ENCODE data around the gene CCDC107. TPM values are rescaled to one million over a fixed set of nuclear protein-coding genes. Genes with fewer than 3 reads are reported as not detected.

CCDC107 gene
- total RNA-seq, 1 donor from 2014 or later: 32.5 TPM

- no peak overlapping the region for H3K27ac Mint-ChIP-seq (ENCODE audit: unreplicated experiment)
- no peaks in the 10 kb centered on the region for H3K9me3 Mint-ChIP-seq (ENCODE audit: unreplicated experiment)
- H3K27me3 Mint-ChIP-seq (ENCODE audit: unreplicated experiment): peaks cover 2% of the 10 kb centered on the region
- H3K36me3 Mint-ChIP-seq (ENCODE audit: unreplicated experiment): no peaks in the 10 kb centered on the region
- no peak for TF ChIP-seq CTCF (IDR thresholded peaks at IDR 0.05; ENCODE audit: partially characterized antibody, unreplicated experiment)
- H3K4me3 Mint-ChIP-seq (ENCODE audit: unreplicated experiment): no peak overlapping the region
- no peaks in the 10 kb centered on the region for H3K4me1 Mint-ChIP-seq (ENCODE audit: low read depth, unreplicated experiment)
- DNase-seq: no peak
Observed at GRCh38 chr9:35700942-35701341, 42.9 kb downstream of the CCDC107 start.

- Mint-ChIP-seq H3K4me1 (ENCODE audit: low read depth, unreplicated experiment) (no peaks in the 10 kb centered on the region), H3K9me3 (ENCODE audit: unreplicated experiment) (no peaks in the 10 kb centered on the region), H3K4me3 (ENCODE audit: unreplicated experiment) (no peak overlapping the region), H3K27me3 (ENCODE audit: unreplicated experiment) (no peaks in the 10 kb centered on the region), H3K36me3 (ENCODE audit: unreplicated experiment) (peaks cover 5% of the 10 kb centered on the region), H3K27ac (ENCODE audit: unreplicated experiment) (no peak overlapping the region)
- DNase-seq: no peak
- TF ChIP-seq CTCF (IDR thresholded peaks at IDR 0.05; ENCODE audit: partially characterized antibody, unreplicated experiment): no peak
Observed at GRCh38 chr9:35702696-35703095, 44.6 kb downstream of the CCDC107 start.

- no peak for TF ChIP-seq CTCF (IDR thresholded peaks at IDR 0.05; ENCODE audit: partially characterized antibody, unreplicated experiment)
- peaks cover 12% of the 10 kb centered on the region for H3K36me3 Mint-ChIP-seq (ENCODE audit: unreplicated experiment)
- no peaks in the 10 kb centered on the region for H3K9me3 Mint-ChIP-seq (ENCODE audit: unreplicated experiment)
- peaks cover under 1% of the 10 kb centered on the region for H3K27me3 Mint-ChIP-seq (ENCODE audit: unreplicated experiment)
- no peak overlapping the region for H3K27ac Mint-ChIP-seq (ENCODE audit: unreplicated experiment)
- H3K4me3 Mint-ChIP-seq (ENCODE audit: unreplicated experiment): no peak overlapping the region
- no peak for DNase-seq
- H3K4me1 Mint-ChIP-seq (ENCODE audit: low read depth, unreplicated experiment): no peaks in the 10 kb centered on the region
Observed at GRCh38 chr9:35703906-35704672, 46.0 kb downstream of the CCDC107 start.

- no peak for DNase-seq
- Mint-ChIP-seq H3K4me3 (ENCODE audit: unreplicated experiment) (no peak overlapping the region), H3K27ac (ENCODE audit: unreplicated experiment) (no peak overlapping the region), H3K4me1 (ENCODE audit: low read depth, unreplicated experiment) (no peaks in the 10 kb centered on the region), H3K36me3 (ENCODE audit: unreplicated experiment) (peaks cover 12% of the 10 kb centered on the region), H3K9me3 (ENCODE audit: unreplicated experiment) (no peaks in the 10 kb centered on the region), H3K27me3 (ENCODE audit: unreplicated experiment) (peaks cover 2% of the 10 kb centered on the region)
- TF ChIP-seq CTCF (IDR thresholded peaks at IDR 0.05; ENCODE audit: partially characterized antibody, unreplicated experiment): no peak
Observed at GRCh38 chr9:35705372-35705771, 47.3 kb downstream of the CCDC107 start.

DNA sequence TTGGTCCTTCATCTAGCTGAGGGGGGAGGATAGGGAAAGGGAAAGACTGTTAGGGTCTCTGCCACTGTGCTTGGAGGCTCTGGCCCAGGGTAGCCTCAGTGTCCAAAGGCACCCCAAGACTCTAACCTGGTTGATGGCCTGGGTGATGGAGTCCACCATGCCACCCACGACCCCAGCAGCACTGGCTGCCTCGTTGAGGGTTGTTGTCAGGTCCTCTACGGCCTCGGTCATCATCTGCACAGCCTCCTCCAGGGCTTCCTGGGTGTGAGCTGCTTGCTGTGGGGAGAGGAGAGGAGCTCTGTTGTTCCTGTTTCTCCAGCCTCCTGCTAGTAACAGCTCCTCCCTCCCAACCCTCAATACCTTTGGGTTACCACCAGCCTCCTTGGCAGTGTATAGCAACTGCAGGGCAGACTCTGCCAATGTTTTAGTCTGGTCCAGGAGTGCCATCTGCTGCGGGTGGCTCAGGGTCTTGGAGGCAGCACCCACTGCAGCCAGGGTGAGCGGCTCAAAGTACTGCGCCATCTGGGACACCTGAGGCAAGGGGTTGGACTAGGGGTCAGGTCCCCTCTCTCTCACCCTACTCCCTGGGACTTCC is 47.8 kb downstream of the CCDC107 start:
- peaks cover 12% of the 10 kb centered on the region for H3K36me3 Mint-ChIP-seq (ENCODE audit: unreplicated experiment)
- H3K27me3 Mint-ChIP-seq (ENCODE audit: unreplicated experiment): peaks cover 2% of the 10 kb centered on the region
- no peak for TF ChIP-seq CTCF (IDR thresholded peaks at IDR 0.05; ENCODE audit: partially characterized antibody, unreplicated experiment)

More for the DNA sequence above, 47.8 kb downstream of the CCDC107 start:
- DNase-seq: no peak
- H3K27ac Mint-ChIP-seq (ENCODE audit: unreplicated experiment): no peak overlapping the region
- no peaks in the 10 kb centered on the region for H3K9me3 Mint-ChIP-seq (ENCODE audit: unreplicated experiment)
- no peaks in the 10 kb centered on the region for H3K4me1 Mint-ChIP-seq (ENCODE audit: low read depth, unreplicated experiment)
- H3K4me3 Mint-ChIP-seq (ENCODE audit: unreplicated experiment): no peak overlapping the region

All from glutamatergic neuron (in vitro differentiated cells).